Measurements from ENCODE around the gene SETD7. TPM values are rescaled to one million over a fixed set of nuclear protein-coding genes. Genes with fewer than 3 reads are reported as not detected.

Gene SETD7
- total RNA-seq, 1 experiment from 2014 or later: 58.7 TPM

Other genes with a start within 250 kb of the SETD7 start
- gene RAB33B, start 102.1 kb downstream of the SETD7 start, total RNA-seq (2014; rRNA removed; shearing (Covaris generic)): 8.1 and 9.7 TPM in 2 replicates
- 38.6 and 39.8 TPM in 2 replicates for gene MGST2, start 109.6 kb upstream of the SETD7 start, total RNA-seq (2014; rRNA removed; shearing (Covaris generic))

All from NCI-H460 (cell line).